ENCODE results near the gene STK32A.

Gene STK32A

DNA sequence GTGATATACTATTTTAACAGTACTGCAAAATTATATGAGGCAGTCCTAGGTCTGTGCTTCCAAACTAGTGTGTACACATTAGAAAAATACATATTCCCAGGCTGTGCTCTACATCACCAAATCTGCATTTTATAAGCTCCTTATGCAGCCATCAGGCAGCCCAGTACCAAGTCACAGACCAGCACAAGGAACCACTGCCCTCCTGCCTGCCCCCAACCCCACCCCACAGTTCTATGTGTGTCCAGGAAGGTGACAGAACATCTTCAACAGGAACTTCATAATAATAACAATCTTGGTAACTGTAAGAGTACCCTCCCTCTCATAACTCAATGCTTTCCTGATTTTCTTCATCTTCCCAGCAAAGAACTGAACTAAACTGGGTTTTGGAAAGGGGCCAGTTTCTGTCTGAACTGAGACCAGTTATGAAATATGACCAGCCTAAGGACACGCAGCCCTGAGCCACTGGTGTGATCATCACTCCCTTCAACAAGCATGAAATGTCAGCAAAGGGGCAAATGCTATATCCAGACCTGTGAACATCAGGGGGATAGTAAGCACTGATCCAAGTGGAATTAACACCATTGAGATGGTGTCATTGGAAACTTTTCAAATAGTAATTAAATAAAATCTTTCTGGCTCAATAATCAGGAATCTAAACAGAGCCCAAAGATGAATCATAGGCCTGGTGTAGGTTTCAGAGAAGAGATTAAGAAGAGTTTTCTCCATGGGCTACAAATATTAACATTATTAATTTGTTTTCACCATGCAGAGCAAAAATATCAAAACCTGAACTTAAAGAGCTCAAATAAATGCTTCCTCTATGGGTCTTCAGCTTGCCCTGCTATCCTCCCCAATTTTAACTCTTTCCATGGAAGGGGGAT lies 192.9 kb downstream of the STK32A start:
- peaks cover 3 to 12% of the 10 kb centered on the region in 2 experiments for H3K36me3 ChIP-seq (ENCODE audit: control insufficient read depth in 1 of 2, insufficient read depth in 2 of 2, low read depth in 1 of 2, low read length in 2 of 2)
- no peak overlapping the region for H3K4ac ChIP-seq (ENCODE audit: low read depth in 1 of 2, low read length in 2 of 2)
- no peak overlapping the region for H2BK5ac ChIP-seq (ENCODE audit: low read depth, low read length, poor library complexity, severe bottlenecking)
- H4K8ac ChIP-seq (ENCODE audit: low read length) = peak overlapping the region; percentile 19
- no peak overlapping the region for H3K4me3 ChIP-seq (ENCODE audit: insufficient read depth in 1 of 2, low read depth in 1 of 2, low read length in 2 of 2)
- no peak for DNase-seq
- no peak overlapping the region for H3K27ac ChIP-seq (ENCODE audit: low read length, poor library complexity, severe bottlenecking)
- H3K9ac ChIP-seq (ENCODE audit: low read length) = no peak overlapping the region
- no peak overlapping the region for H3K4me2 ChIP-seq (ENCODE audit: low read length, poor library complexity, severe bottlenecking)
- no peak overlapping the region for H3K18ac ChIP-seq (ENCODE audit: low read depth in 1 of 2, low read length in 2 of 2)
- H3K27me3 ChIP-seq (ENCODE audit: control insufficient read depth in 1 of 2, insufficient read depth in 1 of 2, low read length in 2 of 2) = no peaks in the 10 kb centered on the region
- no peak overlapping the region for H2BK12ac ChIP-seq (ENCODE audit: low read length in 2 of 2)
- H3K23ac ChIP-seq (ENCODE audit: low read length in 2 of 2) = no peak overlapping the region
- 88% methylated on average over 1 of the region's 1 CpG for WGBS
- H3K79me1 ChIP-seq (replicated peaks; ENCODE audit: low read length, poor library complexity, severe bottlenecking) = peaks cover 19% of the 10 kb centered on the region
- H2AK5ac ChIP-seq (ENCODE audit: low read length, severe bottlenecking) = no peak overlapping the region
- H2BK15ac ChIP-seq (ENCODE audit: low read depth, poor library complexity, severe bottlenecking) = no peak overlapping the region
- H4K91ac ChIP-seq (ENCODE audit: low read length) = no peak overlapping the region
- H3K14ac ChIP-seq (ENCODE audit: low read length in 2 of 2) = no peak overlapping the region
- no peak overlapping the region for H2BK120ac ChIP-seq (ENCODE audit: low read depth, low read length)
- H3K9me3 ChIP-seq (ENCODE audit: control insufficient read depth, low read length) = no peaks in the 10 kb centered on the region
- H3K4me1 ChIP-seq (ENCODE audit: control insufficient read depth, insufficient read depth, low read depth, low read length) = peaks cover 11% of the 10 kb centered on the region
- no peak overlapping the region for H2AFZ ChIP-seq (ENCODE audit: low read depth, low read length)

- no peak overlapping the region for H2BK5ac ChIP-seq (ENCODE audit: low read depth, low read length, poor library complexity, severe bottlenecking)
- H2BK15ac ChIP-seq (ENCODE audit: low read depth, poor library complexity, severe bottlenecking) = no peak overlapping the region
These were observed 195.8 kb downstream of the STK32A start for GRCh38 chr5:147430628-147431027.

DNA sequence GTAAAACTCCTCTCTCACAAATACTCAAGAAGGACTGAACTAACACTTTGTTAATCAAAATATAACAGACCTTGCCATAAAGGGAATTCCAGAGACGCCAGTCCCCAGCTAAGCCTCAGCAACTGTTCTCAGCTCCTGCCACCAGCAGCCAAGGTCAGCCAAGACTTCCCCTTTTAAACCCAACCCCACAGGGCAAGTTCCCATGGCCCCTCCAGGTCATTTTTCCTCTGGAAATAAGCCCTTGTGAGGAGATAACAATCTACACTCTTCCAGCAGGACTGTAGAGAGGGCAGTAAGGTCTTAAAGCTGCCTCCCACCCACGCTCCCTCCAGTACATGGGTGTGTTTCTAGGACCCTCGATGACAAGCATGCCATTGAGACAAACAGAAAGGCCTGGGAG lies 196.8 kb downstream of the STK32A start:
- Histone ChIP-seq H4K8ac (ENCODE audit: low read length) (peak overlapping the region; percentile 8), H2AK5ac (ENCODE audit: low read length, severe bottlenecking) (no peak overlapping the region), H3K23ac (ENCODE audit: low read length in 2 of 2) (no peak overlapping the region), H3K27ac (ENCODE audit: low read length, poor library complexity, severe bottlenecking) (no peak overlapping the region), H2BK12ac (ENCODE audit: low read length in 2 of 2) (no peak overlapping the region), H3K14ac (ENCODE audit: low read length in 2 of 2) (no peak overlapping the region), H2AFZ (ENCODE audit: low read depth, low read length) (no peak overlapping the region), H2BK5ac (ENCODE audit: low read depth, low read length, poor library complexity, severe bottlenecking) (no peak overlapping the region), H3K79me1 (replicated peaks; ENCODE audit: low read length, poor library complexity, severe bottlenecking) (peaks cover 20% of the 10 kb centered on the region), H3K4me1 (ENCODE audit: control insufficient read depth, insufficient read depth, low read depth, low read length) (peaks cover 13% of the 10 kb centered on the region), H2BK15ac (ENCODE audit: low read depth, poor library complexity, severe bottlenecking) (peak overlapping the region; percentile 37), H3K4me3 (ENCODE audit: insufficient read depth in 1 of 2, low read depth in 1 of 2, low read length in 2 of 2) (no peak overlapping the region), H3K4ac (ENCODE audit: low read depth in 1 of 2, low read length in 2 of 2) (peak overlapping the region in 1 of 2 experiments; percentile 13), H2BK120ac (ENCODE audit: low read depth, low read length) (no peak overlapping the region), H3K4me2 (ENCODE audit: low read length, poor library complexity, severe bottlenecking) (peak overlapping the region; percentile 3), H3K9ac (ENCODE audit: low read length) (no peak overlapping the region), H3K9me3 (ENCODE audit: control insufficient read depth, low read length) (no peaks in the 10 kb centered on the region), H3K36me3 (ENCODE audit: control insufficient read depth in 1 of 2, insufficient read depth in 2 of 2, low read depth in 1 of 2, low read length in 2 of 2) (no peaks in the 10 kb centered on the region), H4K91ac (ENCODE audit: low read length) (no peak overlapping the region), H3K18ac (ENCODE audit: low read depth in 1 of 2, low read length in 2 of 2) (no peak overlapping the region), H3K27me3 (ENCODE audit: control insufficient read depth in 1 of 2, insufficient read depth in 1 of 2, low read length in 2 of 2) (no peaks in the 10 kb centered on the region)
- WGBS = 45% methylated on average over 3 of the region's 3 CpGs
- no peak for DNase-seq

More at GRCh38 chr5:147430628-147431027, 195.8 kb downstream of the STK32A start:
- Histone ChIP-seq H3K27me3 (ENCODE audit: control insufficient read depth in 1 of 2, insufficient read depth in 1 of 2, low read length in 2 of 2) (no peaks in the 10 kb centered on the region), H4K91ac (ENCODE audit: low read length) (no peak overlapping the region), H3K14ac (ENCODE audit: low read length in 2 of 2) (no peak overlapping the region), H3K9me3 (ENCODE audit: control insufficient read depth, low read length) (no peaks in the 10 kb centered on the region), H3K4me1 (ENCODE audit: control insufficient read depth, insufficient read depth, low read depth, low read length) (peaks cover 11% of the 10 kb centered on the region), H2AFZ (ENCODE audit: low read depth, low read length) (no peak overlapping the region), H2BK12ac (ENCODE audit: low read length in 2 of 2) (no peak overlapping the region), H3K9ac (ENCODE audit: low read length) (no peak overlapping the region), H3K4ac (ENCODE audit: low read depth in 1 of 2, low read length in 2 of 2) (no peak overlapping the region), H4K8ac (ENCODE audit: low read length) (no peak overlapping the region), H3K4me2 (ENCODE audit: low read length, poor library complexity, severe bottlenecking) (no peak overlapping the region), H3K36me3 (ENCODE audit: control insufficient read depth in 1 of 2, insufficient read depth in 2 of 2, low read depth in 1 of 2, low read length in 2 of 2) (no peaks in the 10 kb centered on the region), H3K79me1 (replicated peaks; ENCODE audit: low read length, poor library complexity, severe bottlenecking) (peaks cover 21% of the 10 kb centered on the region), H3K4me3 (ENCODE audit: insufficient read depth in 1 of 2, low read depth in 1 of 2, low read length in 2 of 2) (no peak overlapping the region), H3K18ac (ENCODE audit: low read depth in 1 of 2, low read length in 2 of 2) (no peak overlapping the region), H3K27ac (ENCODE audit: low read length, poor library complexity, severe bottlenecking) (no peak overlapping the region), H3K23ac (ENCODE audit: low read length in 2 of 2) (no peak overlapping the region), H2AK5ac (ENCODE audit: low read length, severe bottlenecking) (no peak overlapping the region), H2BK120ac (ENCODE audit: low read depth, low read length) (no peak overlapping the region)
- no CpG with 5 or more reads among the region's 2 CpGs for WGBS
- no peak for DNase-seq

- Histone ChIP-seq H3K4me2 (ENCODE audit: low read length, poor library complexity, severe bottlenecking) (no peak overlapping the region), H2BK15ac (ENCODE audit: low read depth, poor library complexity, severe bottlenecking) (no peak overlapping the region), H3K4ac (ENCODE audit: low read depth in 1 of 2, low read length in 2 of 2) (no peak overlapping the region), H3K9ac (ENCODE audit: low read length) (no peak overlapping the region), H2BK120ac (ENCODE audit: low read depth, low read length) (no peak overlapping the region), H3K27ac (ENCODE audit: low read length, poor library complexity, severe bottlenecking) (no peak overlapping the region), H3K4me3 (ENCODE audit: insufficient read depth in 1 of 2, low read depth in 1 of 2, low read length in 2 of 2) (no peak overlapping the region), H3K79me1 (replicated peaks; ENCODE audit: low read length, poor library complexity, severe bottlenecking) (peaks cover 21% of the 10 kb centered on the region), H2AFZ (ENCODE audit: low read depth, low read length) (no peak overlapping the region), H3K4me1 (ENCODE audit: control insufficient read depth, insufficient read depth, low read depth, low read length) (peaks cover 13% of the 10 kb centered on the region), H4K8ac (ENCODE audit: low read length) (no peak overlapping the region), H3K23ac (ENCODE audit: low read length in 2 of 2) (no peak overlapping the region), H3K14ac (ENCODE audit: low read length in 2 of 2) (no peak overlapping the region), H3K36me3 (ENCODE audit: control insufficient read depth in 1 of 2, insufficient read depth in 2 of 2, low read depth in 1 of 2, low read length in 2 of 2) (no peaks in the 10 kb centered on the region), H3K9me3 (ENCODE audit: control insufficient read depth, low read length) (no peaks in the 10 kb centered on the region), H2BK12ac (ENCODE audit: low read length in 2 of 2) (no peak overlapping the region), H2AK5ac (ENCODE audit: low read length, severe bottlenecking) (no peak overlapping the region), H3K18ac (ENCODE audit: low read depth in 1 of 2, low read length in 2 of 2) (no peak overlapping the region), H4K91ac (ENCODE audit: low read length) (no peak overlapping the region), H2BK5ac (ENCODE audit: low read depth, low read length, poor library complexity, severe bottlenecking) (no peak overlapping the region), H3K27me3 (ENCODE audit: control insufficient read depth in 1 of 2, insufficient read depth in 1 of 2, low read length in 2 of 2) (no peaks in the 10 kb centered on the region)
- 46% methylated on average over 3 of the region's 4 CpGs for WGBS
- no peak for DNase-seq
These were observed 197.5 kb downstream of the STK32A start for GRCh38 chr5:147432323-147432722.
